Measurements from ENCODE around the gene RNF4.
A peak's percentile ranks its signal among the peaks of the same experiment; 100 is the strongest.
"Not testable (repeated sequence)": the region's sequence is repeated elsewhere in the genome, so short reads cannot be mapped to it uniquely, and the experiment has no call there.

The RNF4 gene

GRCh38 chr4:2468456-2469191, at the start of gene RNF4:
TSS of gene RNF4 (plus strand) at chr4:2469106. CDS start at chr4:2490494, 21,388 bp downstream.
- DNase-seq, result peak; percentile 97

- DNase-seq, result no peak
These were observed 49.1 kb upstream of the RNF4 start for GRCh38 chr4:2419814-2420213.

- no peak for DNase-seq
These were observed 47.0 kb upstream of the RNF4 start for GRCh38 chr4:2421928-2422327.

GRCh38 chr4:2423066-2423465, 45.8 kb upstream of the RNF4 start:
- DNase-seq, result no peak

GRCh38 chr4:2423695-2424094, 45.2 kb upstream of the RNF4 start:
- no peak for DNase-seq

- no peak for DNase-seq
These were observed 44.3 kb upstream of the RNF4 start for GRCh38 chr4:2424581-2424980.

GRCh38 chr4:2425386-2426068, 43.4 kb upstream of the RNF4 start:
- no peak for DNase-seq

GRCh38 chr4:2426069-2426397, 42.9 kb upstream of the RNF4 start:
- no peak for DNase-seq

- DNase-seq, result no peak
These were observed 42.1 kb upstream of the RNF4 start for GRCh38 chr4:2426711-2427275.

GRCh38 chr4:2427383-2428334, 41.2 kb upstream of the RNF4 start:
- no peak for DNase-seq

- DNase-seq, result no peak
These were observed 40.3 kb upstream of the RNF4 start for GRCh38 chr4:2428496-2429213.

GRCh38 chr4:2429945-2430757, 38.8 kb upstream of the RNF4 start:
- DNase-seq, result not testable (repeated sequence)

- DNase-seq, result no peak
These were observed 36.9 kb upstream of the RNF4 start for GRCh38 chr4:2432004-2432403.

- DNase-seq, result no peak
These were observed 35.8 kb upstream of the RNF4 start for GRCh38 chr4:2432991-2433530.

- DNase-seq, result no peak
These were observed 35.1 kb upstream of the RNF4 start for GRCh38 chr4:2433609-2434350.

GRCh38 chr4:2434420-2434819, 34.5 kb upstream of the RNF4 start:
- no peak for DNase-seq

- no peak for DNase-seq
These were observed 32.6 kb upstream of the RNF4 start for GRCh38 chr4:2436301-2436700.

- no peak for DNase-seq
These were observed 32.0 kb upstream of the RNF4 start for GRCh38 chr4:2436761-2437474.

GRCh38 chr4:2437475-2438215, 31.3 kb upstream of the RNF4 start:
- no peak for DNase-seq

Measured in stimulated activated CD4-positive, alpha-beta T cell treated with anti-CD3 and anti-CD28 coated beads, Interleukin-1b, Interleukin-23, amount 100 ng/mL, for 48 hours (primary cell).